NCI-H1417 treated with DMSO at 0.1 percent for 48 hours (cell line): Measurements from ENCODE around the gene ITGB7.
A peak's percentile ranks its signal among the peaks of the same experiment; 100 is the strongest.

Experiments
- DNase-seq: peaks from one replicate; lab custom pipeline; 2025; lab: John Stamatoyannopoulos, UW

The ITGB7 gene

DNA sequence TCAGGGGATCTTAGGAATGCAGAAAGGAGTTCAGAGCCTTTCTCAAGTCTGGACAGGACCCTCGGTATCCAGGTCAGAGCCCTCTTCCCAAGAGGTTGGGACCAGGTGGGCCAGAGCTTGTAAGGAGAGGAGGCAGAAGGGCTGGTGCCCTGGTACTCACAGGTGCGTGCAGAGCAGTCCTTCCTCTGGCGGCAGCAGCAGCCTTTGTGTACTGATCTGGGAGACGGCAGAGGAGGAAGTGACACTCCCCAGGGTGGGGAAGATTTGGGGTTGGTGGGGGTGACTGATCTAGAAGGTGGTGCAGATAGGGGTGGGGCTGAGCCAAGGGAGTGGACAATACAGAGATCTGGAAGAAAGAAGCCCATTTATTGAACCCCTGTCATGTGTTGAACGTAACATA is at the start of gene ITGB7:
ITGB7 (minus strand) TSS at position 210 of the 400 bp plus-strand sequence. CDS start 6,808 bp downstream, outside the sequence.
- no peak for DNase-seq

DNA sequence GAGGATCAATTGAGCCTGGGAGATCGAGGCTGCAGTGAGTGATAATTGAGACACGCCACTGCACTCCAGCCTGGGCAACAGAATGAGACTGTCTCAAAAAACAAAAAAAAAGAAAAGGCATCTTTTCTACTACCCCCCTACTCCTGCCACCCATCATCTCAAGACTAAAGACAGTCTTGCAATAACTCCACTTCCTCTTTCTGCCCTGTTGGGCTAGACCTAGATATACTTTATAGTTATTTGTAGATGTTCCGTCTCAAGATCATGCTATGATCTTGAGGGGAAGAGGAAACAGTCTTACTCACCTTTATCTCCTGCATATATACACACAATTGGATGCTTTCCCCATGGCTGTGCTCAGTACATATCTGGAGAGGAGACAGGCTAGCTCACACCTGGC is 48.9 kb upstream of the ITGB7 start:
- DNase-seq: no peak

DNA sequence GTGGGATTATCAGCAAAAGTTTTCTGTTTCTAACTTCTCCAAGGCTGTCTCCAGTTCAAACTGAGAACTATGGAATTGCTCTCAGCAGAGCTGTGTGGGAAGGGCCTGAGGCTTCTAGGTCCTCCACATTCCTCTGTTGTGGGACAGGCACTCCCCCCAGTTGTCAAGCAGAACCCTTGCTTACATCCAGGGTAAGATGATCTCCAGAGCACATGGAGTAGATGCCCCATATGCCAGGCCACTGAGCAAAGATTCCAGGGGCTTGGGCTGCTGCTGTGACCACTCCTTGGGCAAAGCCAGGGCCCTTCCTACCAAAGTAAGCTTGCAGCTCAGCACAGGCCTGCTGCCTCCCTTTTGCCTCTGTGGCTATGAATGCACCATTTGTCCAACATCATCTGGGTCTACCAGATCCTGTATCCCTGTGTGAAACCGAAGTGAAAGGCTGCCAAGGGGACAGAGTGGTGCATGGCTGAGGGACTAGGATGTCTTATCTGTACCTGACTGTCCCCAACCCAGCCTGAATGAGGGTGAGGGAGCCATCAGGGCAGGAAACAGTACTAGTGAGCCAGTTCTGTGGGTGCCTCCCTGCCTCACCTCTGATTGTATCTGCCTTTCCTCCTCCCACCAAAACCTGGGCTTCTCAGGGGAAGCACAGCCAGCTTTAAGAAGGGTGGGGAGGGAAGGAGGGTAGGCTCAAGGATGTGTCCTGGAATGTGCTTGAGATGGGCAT is 47.9 kb upstream of the ITGB7 start:
- no peak for DNase-seq

DNA sequence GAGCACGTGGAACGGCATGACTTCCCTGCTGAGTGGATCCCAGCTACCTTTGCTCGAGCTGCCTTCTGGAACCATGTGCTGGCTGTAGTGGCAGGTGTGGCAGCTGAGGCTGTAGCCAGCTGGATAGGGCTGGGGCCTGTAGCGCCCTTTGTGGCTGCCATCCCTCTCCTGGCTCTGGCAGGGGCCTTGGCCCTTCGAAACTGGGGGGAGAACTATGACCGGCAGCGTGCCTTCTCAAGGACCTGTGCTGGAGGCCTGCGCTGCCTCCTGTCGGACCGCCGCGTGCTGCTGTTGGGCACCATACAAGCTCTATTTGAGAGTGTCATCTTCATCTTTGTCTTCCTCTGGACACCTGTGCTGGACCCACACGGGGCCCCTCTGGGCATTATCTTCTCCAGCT is 46.2 kb upstream of the ITGB7 start:
- no peak for DNase-seq

- no peak for DNase-seq
Observed at GRCh38 chr12:53252349-53252916, 45.4 kb upstream of the ITGB7 start.

GRCh38 chr12:53251477-53252348 is 44.7 kb upstream of the ITGB7 start:
- peak; percentile 13 for DNase-seq

DNA sequence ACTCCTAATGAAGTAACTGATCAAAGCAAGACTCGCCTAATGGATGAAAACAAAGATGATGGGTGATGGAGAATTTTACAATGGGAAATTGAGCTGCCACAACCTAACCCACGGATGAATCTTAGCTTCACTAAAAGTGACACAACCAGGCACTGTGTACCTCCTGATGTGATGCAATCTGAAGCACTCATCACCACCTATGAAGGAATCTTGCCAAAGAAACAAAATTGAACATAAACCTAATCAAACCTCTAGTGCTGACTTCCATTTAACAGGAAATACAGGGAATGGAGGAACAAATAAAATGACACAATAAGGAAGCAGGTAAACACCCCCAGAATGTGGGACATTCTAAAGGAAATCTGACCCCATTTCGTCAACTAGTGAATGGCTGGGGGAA is 38.2 kb upstream of the ITGB7 start:
- DNase-seq: no peak

GRCh38 chr12:53244337-53244736 is 37.3 kb upstream of the ITGB7 start:
- no peak for DNase-seq

DNA sequence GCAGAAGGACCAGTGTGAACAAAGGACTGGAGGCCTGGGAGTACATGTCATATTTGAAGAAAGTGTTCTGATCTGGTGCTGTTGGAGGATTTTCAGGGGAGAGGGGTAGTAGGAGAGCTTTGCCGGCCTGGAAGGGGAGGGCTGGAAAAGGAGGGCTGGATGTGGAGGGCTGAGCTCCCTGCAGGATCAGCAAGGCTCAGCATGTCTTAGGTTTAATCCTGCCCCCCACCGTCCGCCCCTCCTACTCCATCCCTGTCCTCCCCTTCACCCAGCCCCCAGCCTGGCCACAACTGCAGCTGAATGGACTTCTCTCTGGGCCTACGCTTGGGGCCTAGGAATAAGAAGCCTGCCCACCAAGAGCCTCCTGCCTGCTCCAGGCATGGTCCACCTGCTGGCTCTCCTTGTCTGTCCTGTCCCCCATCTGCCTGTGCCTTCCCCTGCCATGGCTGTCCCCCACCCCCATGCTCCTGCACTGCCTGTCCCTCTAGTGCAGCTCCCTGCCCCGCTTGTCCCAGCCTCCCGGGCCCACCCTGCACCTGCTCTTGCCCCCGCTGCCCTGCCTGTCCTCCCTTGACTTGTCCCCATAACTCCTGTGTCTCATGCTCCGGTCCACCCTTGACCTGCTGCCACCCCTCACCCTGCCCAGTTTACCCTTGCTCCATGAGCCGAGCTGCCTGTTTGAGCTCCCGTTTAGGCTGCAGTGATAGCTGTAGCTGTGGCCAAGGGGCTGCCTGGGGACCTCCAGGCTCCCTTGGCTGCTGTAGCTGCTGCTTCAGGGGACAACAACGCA is 34.8 kb upstream of the ITGB7 start:
- DNase-seq: no peak

- DNase-seq: no peak
Observed at GRCh38 chr12:53239643-53240258, 32.7 kb upstream of the ITGB7 start.

DNA sequence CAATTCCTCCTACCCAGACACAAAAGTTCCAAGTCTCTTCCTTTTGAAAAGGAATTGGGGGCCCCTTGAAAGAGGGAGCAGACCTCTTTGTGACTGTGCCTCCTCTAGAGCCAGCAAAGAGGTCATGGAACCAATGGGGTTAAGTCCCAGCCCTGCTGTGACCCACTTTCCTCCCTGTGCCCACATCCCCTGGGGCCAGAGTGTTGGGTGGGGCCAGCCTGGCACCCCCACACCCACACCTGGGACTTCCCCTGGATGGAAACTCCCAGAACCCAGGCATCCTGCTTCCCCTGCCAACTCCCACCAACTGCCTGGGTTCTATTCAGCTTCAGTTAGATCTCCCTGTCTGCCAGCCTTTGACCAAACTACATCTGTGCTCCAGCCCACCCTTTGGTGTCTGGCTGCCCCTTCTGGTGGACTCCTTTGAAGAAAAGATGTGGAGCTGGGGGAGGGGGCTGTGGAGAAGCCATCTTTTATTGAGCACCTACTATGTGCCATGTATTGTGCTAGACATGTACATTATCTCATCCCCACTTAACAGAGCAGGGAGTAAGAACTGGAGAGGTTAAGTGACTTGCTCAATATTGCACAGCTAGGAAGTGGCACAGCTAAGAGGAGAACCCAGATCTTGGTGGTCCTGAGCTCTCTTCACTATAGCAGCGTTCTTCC is 29.5 kb upstream of the ITGB7 start:
- DNase-seq: no peak

DNA sequence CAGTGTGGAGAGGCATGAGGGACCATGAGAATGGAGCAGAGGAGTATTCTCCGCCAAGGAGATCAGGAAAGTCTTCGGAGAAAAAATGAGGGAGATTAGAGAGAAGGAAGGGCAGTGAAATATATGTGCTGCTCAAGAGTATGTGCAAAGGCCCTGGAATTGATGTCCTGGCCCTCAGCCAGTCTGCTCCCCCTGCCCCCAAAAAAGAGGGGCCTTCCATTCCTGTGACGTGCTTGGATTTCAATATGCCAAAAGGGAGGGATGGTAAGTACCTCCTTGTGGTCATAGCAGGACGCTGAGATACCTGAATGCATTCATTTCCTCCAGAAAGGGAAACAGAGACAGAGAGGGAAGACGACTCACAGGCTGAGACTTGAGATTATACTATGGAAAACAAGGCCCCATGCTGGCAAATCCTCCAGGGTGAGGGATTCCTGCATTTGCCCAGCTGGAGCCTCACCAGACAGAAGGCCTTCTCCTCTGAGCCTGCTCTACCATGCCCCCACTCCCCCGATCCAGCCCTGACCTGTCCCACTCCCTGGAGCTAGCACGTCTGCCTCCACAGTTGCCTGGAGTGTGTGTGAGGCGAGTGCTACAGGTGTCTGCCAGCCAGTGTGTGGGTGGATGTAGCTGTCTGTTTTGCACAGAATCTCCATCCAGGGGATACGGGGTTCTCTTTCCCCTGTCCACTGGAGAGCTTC is 28.8 kb upstream of the ITGB7 start:
- no peak for DNase-seq

DNA sequence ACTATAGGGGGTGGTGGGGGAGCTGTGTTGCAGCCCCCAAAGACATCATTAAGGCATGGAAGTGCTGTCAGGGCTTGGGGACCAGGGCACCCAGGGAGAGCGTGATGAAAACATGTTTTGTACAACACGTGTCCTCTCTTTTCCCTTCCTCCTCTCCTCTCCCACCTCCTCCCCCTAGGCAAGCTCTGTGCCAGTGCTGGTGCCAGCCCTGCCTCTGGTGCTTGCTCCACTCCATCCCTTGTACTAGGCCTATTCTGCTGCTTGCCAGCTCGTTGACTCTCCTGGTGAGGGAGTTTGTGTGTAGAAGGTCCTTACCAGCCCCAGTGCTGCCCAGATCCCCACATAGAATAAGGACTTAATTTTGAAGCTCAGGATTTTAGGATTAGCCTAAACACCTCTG is 28.1 kb upstream of the ITGB7 start:
- no peak for DNase-seq

- no peak for DNase-seq
Observed at GRCh38 chr12:53234271-53234914, 27.3 kb upstream of the ITGB7 start.

DNA sequence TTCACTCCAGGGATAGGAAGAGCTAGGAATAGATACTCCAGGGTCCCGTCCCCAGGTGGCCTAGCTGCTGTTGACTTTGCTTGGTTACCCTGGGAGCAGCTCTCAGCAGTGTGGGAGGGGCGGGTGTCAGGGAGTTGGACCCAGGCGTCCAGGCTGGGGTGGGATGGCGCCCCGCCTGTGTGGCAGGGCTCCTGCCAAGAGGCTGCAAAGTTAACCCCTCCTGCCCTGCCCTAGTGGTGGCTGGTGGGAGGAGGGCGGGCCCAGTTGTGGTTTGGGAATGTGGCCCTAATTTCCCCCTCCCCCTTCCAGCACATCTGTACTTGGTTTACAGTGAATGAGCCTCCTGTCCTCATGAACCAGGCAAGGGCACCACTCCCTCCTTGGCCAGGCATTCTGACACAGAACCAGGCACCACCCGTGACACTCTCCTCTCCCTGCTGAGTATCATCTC is 26.6 kb upstream of the ITGB7 start:
- no peak for DNase-seq

DNA sequence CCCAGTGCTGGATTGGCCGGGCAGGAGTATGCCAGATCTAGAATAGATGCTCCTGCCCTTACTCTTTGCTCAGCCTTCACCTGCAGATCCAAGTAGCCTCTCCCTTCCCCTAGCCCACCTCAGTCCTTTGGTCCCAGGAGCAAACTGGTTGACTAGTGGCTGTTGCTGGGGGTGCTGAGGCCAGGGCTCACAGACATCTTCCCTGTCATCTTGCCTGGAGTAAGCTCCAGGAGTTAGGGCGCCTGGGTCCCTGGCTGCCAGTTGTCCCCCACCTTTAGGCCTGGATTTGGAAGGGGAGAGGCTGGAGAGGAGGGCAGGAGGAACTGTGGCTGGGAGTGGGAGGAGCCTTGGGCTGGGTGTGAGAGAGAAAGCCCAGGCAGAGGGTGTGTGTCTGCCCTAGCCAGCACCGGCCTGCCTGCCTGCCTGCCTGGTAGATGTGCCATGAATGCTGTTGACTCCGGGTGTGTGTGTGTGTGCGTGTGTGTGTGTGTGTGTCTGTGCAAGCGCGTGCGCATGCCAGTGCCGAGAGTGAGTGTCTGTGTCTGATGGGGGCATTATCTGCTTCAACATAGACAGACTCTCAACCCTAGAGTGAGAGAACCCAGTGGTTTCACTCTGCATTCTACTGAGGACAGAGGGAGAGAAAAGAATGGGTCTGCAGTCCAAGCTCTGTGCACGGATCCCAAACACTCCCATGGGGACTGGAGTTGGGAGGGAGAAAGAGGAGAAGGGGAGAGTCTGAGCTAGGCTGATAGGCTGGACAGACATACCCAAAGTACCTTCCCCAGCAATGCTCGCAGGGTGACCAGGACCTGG is 25.8 kb upstream of the ITGB7 start:
- DNase-seq: no peak

- no peak for DNase-seq
Observed at GRCh38 chr12:53231921-53232645, 25.0 kb upstream of the ITGB7 start, which contains the start of gene RARG. RARG (minus strand) TSS chr12:53232209; CDS start chr12:53227545, 4,664 bp downstream.

- no peak for DNase-seq
Observed at GRCh38 chr12:53231671-53231920, 24.5 kb upstream of the ITGB7 start.
